ENCODE measurements around the gene PCSK1.
"Not testable (repeated sequence)": the region's sequence is repeated elsewhere in the genome, so short reads cannot be mapped to it uniquely, and the experiment has no call there.

Gene PCSK1

DNA sequence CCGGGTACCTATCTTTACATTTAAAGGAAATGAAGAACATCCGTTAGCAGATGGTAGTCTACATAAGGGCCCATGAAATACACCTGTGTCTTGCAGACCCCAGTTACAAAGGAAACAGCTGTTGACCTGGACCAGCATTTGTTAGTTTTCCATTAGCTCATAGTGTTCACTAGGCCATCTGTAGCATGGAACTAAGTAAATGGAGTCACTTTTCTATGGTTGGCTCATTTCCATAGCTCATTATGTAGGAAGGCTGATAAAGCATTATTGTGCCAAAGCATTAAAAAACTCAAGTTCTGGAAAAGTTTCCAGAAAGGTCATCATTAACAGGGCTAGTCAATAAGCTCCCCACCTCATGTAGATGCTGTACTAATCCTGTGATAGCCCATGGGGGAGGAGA lies 62.1 kb downstream of the PCSK1 start:
- FAIRE-seq, result no peak

DNA sequence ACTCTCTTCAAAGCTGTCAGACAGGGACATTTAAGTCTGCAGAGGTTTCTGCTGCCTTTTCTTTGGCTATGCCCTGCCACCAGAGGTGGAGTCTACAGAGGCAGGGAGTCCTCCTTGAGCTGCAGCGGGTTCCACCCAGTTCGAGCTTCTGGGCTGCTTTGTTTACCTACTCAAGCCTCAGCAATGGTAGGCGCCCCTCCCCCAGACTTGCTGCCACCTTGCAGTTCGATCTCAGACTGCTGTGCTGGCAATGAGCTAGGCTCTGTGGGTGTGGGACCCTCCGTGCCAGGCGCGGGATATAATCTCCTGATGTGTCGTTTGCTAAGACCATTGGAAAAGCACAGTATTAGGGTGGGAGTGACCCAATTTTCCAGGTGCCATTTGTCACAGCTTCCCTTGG lies 65.7 kb downstream of the PCSK1 start:
- not testable (repeated sequence) for FAIRE-seq

DNA sequence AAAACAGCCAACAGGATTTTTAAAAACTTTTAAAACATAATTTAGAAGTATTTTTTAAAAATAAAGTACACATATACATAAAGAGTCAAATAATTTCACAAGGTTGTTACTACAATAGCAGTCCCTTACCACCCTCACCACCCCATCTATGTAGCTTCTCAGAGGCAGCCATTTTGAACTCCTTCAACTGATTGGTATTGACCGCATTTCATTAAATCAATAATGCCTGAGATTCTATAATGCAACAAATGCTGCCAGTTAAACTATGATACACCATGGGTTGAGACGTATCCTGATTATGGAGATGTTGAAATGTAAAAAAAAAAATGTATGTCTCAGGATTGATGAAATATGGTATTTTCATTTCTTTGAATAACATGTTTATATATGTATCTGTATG lies 78.8 kb downstream of the PCSK1 start:
- FAIRE-seq, result no peak

DNA sequence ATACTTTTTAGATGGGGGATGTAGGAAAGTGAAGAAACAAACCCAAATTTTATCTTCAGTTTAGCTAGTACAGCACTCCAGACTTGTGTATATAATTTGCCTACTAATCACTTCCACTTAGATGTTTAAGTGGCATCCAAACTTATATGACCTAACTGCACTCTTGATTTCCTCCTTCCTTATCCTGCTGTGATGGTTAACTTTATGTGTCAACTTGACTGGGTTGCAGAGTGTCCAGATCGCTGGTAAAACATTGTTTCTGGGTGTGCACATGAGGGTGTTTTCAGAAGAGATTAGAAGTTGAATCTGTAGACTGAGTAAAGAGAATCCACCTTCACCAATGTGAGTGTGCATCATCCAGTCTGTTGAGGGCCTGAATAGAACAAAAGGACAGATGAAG lies 79.8 kb downstream of the PCSK1 start:
- FAIRE-seq, result no peak

DNA sequence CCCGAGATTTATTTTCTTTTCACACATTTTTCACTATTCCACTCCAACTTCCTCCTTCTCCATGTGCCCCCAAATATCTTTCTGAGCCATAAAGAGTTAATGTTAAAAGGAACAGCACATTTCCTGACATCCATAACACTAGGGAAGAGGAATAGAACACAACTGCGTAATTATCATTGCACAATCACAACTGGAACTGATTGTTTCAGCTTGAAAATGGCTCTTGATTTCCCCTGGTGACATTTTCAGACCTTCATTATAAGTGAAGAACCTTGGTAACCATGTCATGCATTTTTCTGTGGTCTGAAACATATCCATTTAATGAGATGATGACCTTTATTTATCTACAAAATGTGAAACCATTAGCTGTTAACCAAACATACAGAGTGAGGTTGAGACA lies 82.4 kb downstream of the PCSK1 start:
- no peak for FAIRE-seq

DNA sequence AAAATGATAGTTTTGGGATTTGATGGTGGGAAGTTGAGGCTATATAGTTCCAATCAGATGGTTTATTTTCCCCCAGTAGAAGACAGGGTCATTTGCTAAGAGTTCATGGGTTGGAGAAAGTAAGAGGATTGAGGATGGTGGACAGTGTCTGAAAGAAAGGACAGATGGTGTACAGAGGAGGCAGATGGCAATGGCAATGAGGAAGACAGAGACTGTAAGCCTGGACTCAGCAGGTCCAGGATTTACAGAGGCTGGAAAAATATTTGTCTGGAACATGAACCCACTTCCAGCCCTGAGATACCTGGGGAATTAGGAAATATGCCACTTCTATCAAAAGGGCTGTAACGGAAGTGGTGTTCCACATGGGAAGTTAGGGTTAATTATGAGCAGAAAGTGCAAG lies 84.5 kb downstream of the PCSK1 start:
- FAIRE-seq, result no peak

DNA sequence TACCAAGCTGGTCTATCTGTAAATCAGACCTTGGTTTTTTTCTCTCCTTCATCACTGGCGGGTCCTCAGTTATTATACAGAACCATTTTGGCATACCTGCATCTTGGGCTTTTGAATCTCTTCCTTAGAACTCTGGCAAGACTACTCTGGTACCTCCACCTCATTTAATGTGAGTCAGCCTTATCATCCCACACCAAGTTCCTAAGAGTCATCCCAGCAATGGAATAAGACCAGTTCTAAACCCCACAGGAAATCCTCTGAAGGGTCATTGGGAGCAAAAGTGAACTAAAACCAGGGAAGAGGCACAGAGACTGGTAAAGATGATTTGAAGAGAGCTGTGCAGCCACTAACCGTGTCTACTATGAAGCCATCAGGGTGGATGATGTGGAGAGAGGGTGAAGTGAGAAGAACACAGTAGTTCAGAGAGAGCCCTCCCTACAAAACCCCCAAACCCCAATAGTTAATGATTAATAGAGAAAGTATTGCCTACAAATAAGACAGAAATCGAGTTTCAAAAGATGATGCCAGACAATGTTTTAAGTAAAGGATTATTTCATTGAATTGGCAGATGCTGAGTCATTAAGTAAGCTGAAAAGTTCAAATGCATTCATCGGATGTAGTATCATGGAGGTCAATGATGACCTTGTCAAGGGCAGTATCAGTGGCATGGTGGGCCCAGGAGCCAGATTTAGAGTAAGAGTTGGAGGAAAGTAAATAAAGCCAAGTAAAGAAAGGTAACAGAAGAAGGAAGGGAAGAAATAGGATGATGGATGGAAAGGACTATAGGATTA lies 85.4 kb downstream of the PCSK1 start:
- FAIRE-seq, result no peak

DNA sequence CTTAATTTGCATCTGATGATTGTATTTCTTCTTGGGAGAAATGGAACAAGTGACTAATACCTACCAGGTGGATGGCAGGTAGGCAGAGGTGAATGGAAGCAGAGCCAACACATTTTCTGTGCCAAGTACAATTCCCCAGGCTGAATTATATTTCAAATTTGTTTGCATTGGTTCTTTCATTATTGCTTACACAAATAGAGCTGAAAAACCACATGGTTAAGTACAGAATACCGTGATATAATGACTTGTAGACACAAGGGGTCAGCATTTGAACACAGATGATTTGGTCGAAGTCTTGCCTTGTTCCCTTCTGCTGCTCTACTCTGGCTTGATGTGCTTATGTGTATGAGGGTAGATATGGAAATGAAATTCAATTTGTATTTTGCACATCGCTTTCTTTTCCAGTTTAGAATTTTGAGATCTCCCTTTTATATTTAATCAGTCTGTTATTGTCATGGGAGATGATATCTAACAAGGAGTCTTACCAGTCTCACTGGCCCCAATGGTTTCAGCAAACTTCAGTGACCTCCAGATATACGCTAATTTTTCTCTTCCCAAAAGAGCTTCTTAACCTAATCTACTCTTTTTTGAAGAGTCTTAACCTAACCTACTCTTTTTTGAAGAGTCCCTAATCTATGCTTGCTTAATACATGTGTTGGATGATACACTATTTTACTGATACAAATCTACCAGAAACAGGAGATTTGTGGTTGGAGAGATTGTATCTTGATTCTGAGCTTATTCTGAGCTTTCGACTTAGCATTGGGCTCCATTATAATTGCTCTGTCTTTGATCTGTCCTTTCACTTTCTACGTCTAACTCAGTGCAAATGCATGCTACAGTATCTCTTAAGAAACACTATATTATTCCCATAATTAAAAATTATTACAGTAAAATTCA lies 88.1 kb downstream of the PCSK1 start:
- peak; percentile 90 for FAIRE-seq

DNA sequence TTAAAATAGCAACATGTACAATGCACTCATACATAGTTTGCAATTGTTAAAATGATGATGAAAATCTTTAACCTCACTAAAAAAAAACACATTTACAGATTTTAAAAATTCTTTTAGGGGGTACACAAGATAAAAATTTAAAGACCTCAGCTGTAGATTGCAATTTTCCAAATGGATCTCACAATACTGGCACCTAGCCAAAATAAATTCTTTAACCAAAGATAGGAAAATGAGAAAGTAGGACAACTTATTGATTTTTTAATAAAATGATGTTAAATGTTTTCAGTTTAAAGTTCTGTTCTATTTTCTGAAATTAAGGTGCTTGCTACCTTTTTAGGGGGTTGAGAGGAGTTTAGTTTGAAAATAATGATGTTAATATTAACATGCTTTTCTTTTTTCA lies 90.0 kb downstream of the PCSK1 start:
- no peak for FAIRE-seq

DNA sequence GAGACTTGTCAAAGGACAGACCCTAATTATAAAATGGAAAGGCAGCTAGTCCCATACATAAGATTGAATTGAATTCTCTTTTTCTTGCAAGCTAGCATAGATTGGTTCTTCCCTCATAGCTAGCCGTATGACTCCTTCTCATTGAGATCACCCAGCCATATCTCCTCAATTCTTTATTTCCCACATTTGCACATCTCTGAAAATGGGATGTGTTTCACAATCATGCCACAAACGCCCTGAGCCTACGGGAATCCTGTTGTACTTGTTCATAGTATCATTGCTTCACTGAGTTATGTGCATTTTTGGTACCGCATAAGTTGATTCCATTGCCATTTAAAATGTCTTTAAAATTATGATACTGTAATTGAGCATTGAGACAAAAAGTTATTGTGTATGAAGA lies 90.5 kb downstream of the PCSK1 start:
- no peak for FAIRE-seq
